Liver (tissue), 9 donors: ENCODE data around the gene SLC25A21. TPM values are rescaled to one million over a fixed set of nuclear protein-coding genes. Genes with fewer than 3 reads are reported as not detected.

ENCODE experiments used
- DNase-seq: peaks from one replicate; pipeline ENCODE4 v3.0.0-alpha.2; 2017; ENCODE audit warnings: low spot score
- H3K27ac ChIP-seq, 2 donors: one replicate each; pipeline ENCODE4 v1.7.0; 2013; ENCODE audit warnings: inconsistent platforms in 2 of 2, low read length in 2 of 2, control low read depth in 1 of 2, low read depth in 1 of 2, mild to moderate bottlenecking in 1 of 2
- H3K27me3 ChIP-seq, 4 donors: one replicate each; pipeline versions ENCODE4 v1.6.1 to v1.7.0; 2013; ENCODE audit warnings: low read length in 3 of 4, inconsistent platforms in 1 of 4, mild to moderate bottlenecking in 1 of 4, moderate library complexity in 1 of 4; ENCODE audit not compliant: control insufficient read depth in 4 of 4, insufficient read depth in 4 of 4
- H3K36me3 ChIP-seq, 4 donors: one replicate each; pipeline versions ENCODE4 v1.6.1 to v1.7.0; 2013; ENCODE audit warnings: low read length in 3 of 4, mild to moderate bottlenecking in 3 of 4, low read depth in 1 of 4, moderate library complexity in 1 of 4; ENCODE audit not compliant: control insufficient read depth in 4 of 4, insufficient read depth in 3 of 4
- H3K4me1 ChIP-seq, 4 donors: one replicate each; pipeline versions ENCODE4 v1.6.1 to v1.7.0; 2013; ENCODE audit warnings: low read length in 3 of 4, mild to moderate bottlenecking in 3 of 4, moderate library complexity in 1 of 4; ENCODE audit not compliant: control insufficient read depth in 4 of 4, insufficient read depth in 4 of 4
- H3K4me3 ChIP-seq, 3 donors: one replicate each; pipeline versions ENCODE4 v1.6.1 to v1.7.0; 2013; ENCODE audit warnings: low read length in 3 of 3, control low read depth in 1 of 3, low read depth in 1 of 3, mild to moderate bottlenecking in 1 of 3
- H3K9ac ChIP-seq, 2 donors: one replicate each; pipeline ENCODE4 v1.7.0; 2013; ENCODE audit warnings: low read length in 2 of 2, mild to moderate bottlenecking in 2 of 2, moderate library complexity in 2 of 2, control low read depth in 1 of 2, low read depth in 1 of 2
- H3K9me3 ChIP-seq, 4 donors: one replicate each; pipeline versions ENCODE4 v1.6.1 to v1.7.0; 2013; ENCODE audit warnings: low read length in 3 of 4; ENCODE audit not compliant: control insufficient read depth in 4 of 4
- ATF3 ChIP-seq: IDR thresholded peaks from 2 replicates; pipeline ENCODE4 v1.6.1; 2016; ENCODE audit warnings: antibody characterized with exemption
- CTCF ChIP-seq: fragments of 150-350 bp; IDR thresholded peaks from 2 replicates; pipeline ENCODE4 v1.5.1; 2017; ENCODE audit warnings: improper control_type of control experiment, low read depth, low read length; ENCODE audit not compliant: missing input control
- FOXA1 ChIP-seq: IDR thresholded peaks from 2 replicates; pipeline ENCODE4 v1.6.1; 2016; ENCODE audit warnings: antibody characterized with exemption
- FOXA2 ChIP-seq: IDR thresholded peaks from 2 replicates; pipeline ENCODE4 v1.6.1; 2016; ENCODE audit warnings: antibody characterized with exemption
- GABPA ChIP-seq, 2 donors: IDR thresholded peaks in 1 of 2; conservative IDR thresholded peaks in 1 of 2; 2 replicates each; pipeline ENCODE4 v1.6.1; 2016; ENCODE audit warnings: antibody characterized with exemption in 2 of 2, mild to moderate bottlenecking in 1 of 2, moderate library complexity in 1 of 2
- HNF4A ChIP-seq, 2 donors: conservative IDR thresholded peaks; 2 replicates each; pipeline ENCODE4 v1.6.1; 2016; ENCODE audit warnings: antibody characterized with exemption in 2 of 2, mild to moderate bottlenecking in 2 of 2
- HNF4G ChIP-seq: IDR thresholded peaks from 2 replicates; pipeline ENCODE4 v1.6.1; 2016; ENCODE audit warnings: antibody characterized with exemption
- JUND ChIP-seq, 2 donors: IDR thresholded peaks; 2 replicates each; pipeline ENCODE4 v1.6.1; 2016; ENCODE audit warnings: antibody characterized with exemption in 2 of 2
- NR2F2 ChIP-seq: IDR thresholded peaks from 2 replicates; pipeline ENCODE4 v1.6.1; 2016; ENCODE audit warnings: antibody characterized with exemption
- RAD21 ChIP-seq, 2 donors: IDR thresholded peaks; 2 replicates each; pipeline ENCODE4 v1.6.1; 2016; ENCODE audit warnings: antibody characterized with exemption in 2 of 2, mild to moderate bottlenecking in 2 of 2
- RXRA ChIP-seq, 2 donors: IDR thresholded peaks; 2 replicates each; pipeline ENCODE4 v1.6.1; 2017 to 2018; ENCODE audit warnings: antibody characterized with exemption in 2 of 2, mild to moderate bottlenecking in 1 of 2
- YY1 ChIP-seq: IDR thresholded peaks from 2 replicates; pipeline ENCODE4 v1.6.1; 2016; ENCODE audit warnings: antibody characterized with exemption, mild to moderate bottlenecking
- WGBS: extraction: QIAGEN DNeasy Blood & Tissue Kit; methylation state at CpG from one replicate; pipeline ENCODE4 v1.1.7; 2013; 5-methylcytosine and 5-hydroxymethylcytosine counted together
- polyA plus RNA-seq, 2 donors: library from polyadenylated mRNA; stranded (reverse) in 1 of 2; unstranded in 1 of 2; fragments of 200-250 nt in 1 of 2; fragments of >200 nt in 1 of 2; fragmentation: Nextera tagmentation in 1 of 2; extraction: Ambion mirVana in 1 of 2; gene quantifications; one replicate each; pipeline versions ENCODE4 v1.2.1 to v1.2.3, GENCODE V29; 2013 to 2015
- total RNA-seq, 2 donors: library from RNA; depleted of rRNA; stranded (reverse); fragments of >200 nt; gene quantifications; one replicate each; pipeline ENCODE4 v1.2.3, GENCODE V29; 2014
- TF ChIP-seq, protein P1 (sequence below): IDR thresholded peaks from 2 replicates; pipeline ENCODE4 v1.6.1; 2016; ENCODE audit warnings: antibody characterized with exemption
- donor health status: healthy.
- donor health status: healthy.
- donor health status: healthy.
- donor health status: healthy.
- donor health status: healthy.

Gene SLC25A21
- total and polyA plus RNA-seq, 4 donors, result 0.13 to 24.3 (median 0.23) TPM

DNA sequence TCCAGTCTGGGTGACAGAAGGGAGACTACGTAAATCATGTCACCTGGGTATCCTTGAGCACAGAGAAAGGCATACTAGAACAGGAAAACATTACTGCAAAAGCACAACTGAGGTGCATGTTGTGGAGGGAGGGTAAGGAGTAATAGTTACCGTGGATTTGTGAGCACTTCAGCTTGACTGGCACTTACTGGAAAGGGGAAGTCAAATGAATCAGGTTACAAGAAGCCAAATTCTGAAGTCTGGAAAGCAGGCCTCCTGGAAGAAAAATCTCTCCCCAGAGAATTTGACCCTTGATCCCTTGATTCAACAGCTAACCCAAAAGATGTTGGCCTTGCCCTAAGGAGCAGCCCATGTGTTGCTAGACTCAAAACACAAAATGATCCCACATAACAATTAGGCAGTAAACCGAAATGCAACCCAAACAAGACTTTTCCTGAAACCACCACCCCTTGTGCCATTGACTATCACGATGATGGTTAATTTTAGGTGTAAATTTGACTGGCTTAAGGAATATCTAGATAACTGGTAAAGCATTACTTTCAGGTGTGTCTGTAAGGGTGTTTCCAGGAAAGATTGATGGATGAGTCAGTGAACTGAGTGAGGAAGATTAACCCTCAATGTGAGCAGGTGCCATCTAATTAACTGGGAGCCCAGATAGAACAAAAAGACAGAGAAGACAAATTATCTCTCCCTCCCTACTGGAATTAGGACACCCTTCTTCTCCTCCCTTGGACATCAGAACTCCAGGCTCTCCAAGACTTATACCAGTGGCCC lies 108.8 kb downstream of the SLC25A21 start:
- no peak for TF ChIP-seq GABPA (IDR thresholded peaks at IDR 0.05 in 1 of 2, conservative IDR thresholded peaks at IDR 0.05 in 1 of 2)
- no peak for TF ChIP-seq FOXA1
- TF ChIP-seq CTCF, result no peak
- no peak for TF ChIP-seq NR2F2
- TF ChIP-seq RXRA (IDR thresholded peaks at IDR 0.05), result no peak
- TF ChIP-seq RAD21 (IDR thresholded peaks at IDR 0.05), result no peak
- no peak for TF ChIP-seq FOXA2
- no peak for TF ChIP-seq YY1
- no peak for TF ChIP-seq JUND (IDR thresholded peaks at IDR 0.05)
- TF ChIP-seq, protein P1, sequence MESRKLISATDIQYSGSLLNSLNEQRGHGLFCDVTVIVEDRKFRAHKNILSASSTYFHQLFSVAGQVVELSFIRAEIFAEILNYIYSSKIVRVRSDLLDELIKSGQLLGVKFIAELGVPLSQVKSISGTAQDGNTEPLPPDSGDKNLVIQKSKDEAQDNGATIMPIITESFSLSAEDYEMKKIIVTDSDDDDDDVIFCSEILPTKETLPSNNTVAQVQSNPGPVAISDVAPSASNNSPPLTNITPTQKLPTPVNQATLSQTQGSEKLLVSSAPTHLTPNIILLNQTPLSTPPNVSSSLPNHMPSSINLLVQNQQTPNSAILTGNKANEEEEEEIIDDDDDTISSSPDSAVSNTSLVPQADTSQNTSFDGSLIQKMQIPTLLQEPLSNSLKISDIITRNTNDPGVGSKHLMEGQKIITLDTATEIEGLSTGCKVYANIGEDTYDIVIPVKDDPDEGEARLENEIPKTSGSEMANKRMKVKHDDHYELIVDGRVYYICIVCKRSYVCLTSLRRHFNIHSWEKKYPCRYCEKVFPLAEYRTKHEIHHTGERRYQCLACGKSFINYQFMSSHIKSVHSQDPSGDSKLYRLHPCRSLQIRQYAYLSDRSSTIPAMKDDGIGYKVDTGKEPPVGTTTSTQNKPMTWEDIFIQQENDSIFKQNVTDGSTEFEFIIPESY, result no peak
- Histone ChIP-seq H3K36me3 (no peaks in the 10 kb centered on the region), H3K4me1 (no peaks in the 10 kb centered on the region), H3K9me3 (no peaks in the 10 kb centered on the region), H3K4me3 (no peak overlapping the region), H3K27ac (no peak overlapping the region), H3K9ac (no peak overlapping the region), H3K27me3 (no peaks in the 10 kb centered on the region)
- DNase-seq, result no peak
- 89% methylated on average over 4 of the region's 4 CpGs for WGBS

DNA sequence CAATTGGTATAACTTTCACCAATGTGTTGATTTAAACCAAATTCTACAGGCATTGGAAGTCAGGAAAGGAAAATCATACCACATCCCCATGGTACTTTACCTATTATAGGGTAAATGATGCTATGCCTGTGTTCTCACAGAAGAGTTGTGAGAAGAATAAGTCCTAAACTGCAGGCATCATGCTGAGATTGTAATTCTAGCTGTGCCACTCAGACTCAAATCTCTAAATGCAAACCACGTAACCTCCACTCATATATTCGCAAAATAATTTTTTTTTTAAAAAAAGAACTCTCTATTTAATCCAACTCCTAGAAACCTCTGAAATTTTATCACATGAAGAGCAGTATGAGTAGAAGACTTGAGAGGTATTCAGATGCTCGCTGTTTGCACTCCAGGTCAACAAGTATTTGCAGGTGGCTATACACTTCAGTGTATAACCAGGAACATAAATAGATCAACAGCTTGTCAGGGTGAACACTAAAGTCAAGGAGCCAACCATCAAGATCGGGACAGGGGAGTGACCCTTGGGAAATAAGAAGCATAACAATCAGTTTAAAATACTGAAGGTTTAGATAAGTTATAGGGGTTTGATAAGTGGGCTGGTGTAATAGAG lies 110.1 kb downstream of the SLC25A21 start:
- H3K9ac ChIP-seq, result no peak overlapping the region
- TF ChIP-seq YY1, result no peak
- TF ChIP-seq ATF3, result no peak
- TF ChIP-seq CTCF, result no peak
- no peak for TF ChIP-seq FOXA2
- no peak for TF ChIP-seq FOXA1
- TF ChIP-seq HNF4A (conservative IDR thresholded peaks at IDR 0.05), result no peak
- TF ChIP-seq NR2F2, result no peak
- no peak for TF ChIP-seq HNF4G
- no peaks in the 10 kb centered on the region for H3K36me3 ChIP-seq
- no peaks in the 10 kb centered on the region for H3K27me3 ChIP-seq
- 91% methylated on average over 4 of the region's 4 CpGs for WGBS
- H3K4me1 ChIP-seq, result no peaks in the 10 kb centered on the region
- no peaks in the 10 kb centered on the region for H3K9me3 ChIP-seq
- no peak overlapping the region for H3K4me3 ChIP-seq
- no peak for DNase-seq
- H3K27ac ChIP-seq, result no peak overlapping the region
